AG04450 (cell line): ENCODE results near the gene BTG1. TPM values are rescaled to one million over a fixed set of nuclear protein-coding genes. Genes with fewer than 3 reads are reported as not detected.

Source experiments
- CTCF ChIA-PET: fragments of 300-600, 350-600 bp; formaldehyde crosslinking; extraction: SDS; loops from one replicate; lab custom pipeline; 2022; ENCODE audit warnings: antibody characterized with exemption, inconsistent platforms; lab: Charles Lee
- POLR2A ChIA-PET: fragments of 350-600 bp; formaldehyde crosslinking; extraction: SDS; loops from one replicate; lab custom pipeline; 2021; ENCODE audit warnings: antibody characterized with exemption, inconsistent platforms; lab: Yijun Ruan, JAX
- DNase-seq: peaks from one replicate; pipeline ENCODE4 v3.0.0-alpha.2; 2011; ENCODE audit warnings: low read depth, low spot score
- H3K27ac ChIP-seq: one replicate; pipeline ENCODE4 v1.5.1; 2012; ENCODE audit warnings: low read depth, low read length, control low read depth
- H3K27me3 ChIP-seq: one replicate; pipeline ENCODE4 v1.6.0; 2012; ENCODE audit warnings: low read length; ENCODE audit not compliant: control insufficient read depth, insufficient read depth
- H3K4me3 ChIP-seq: 2 replicates; pipeline ENCODE4 v1.5.1; 2011; ENCODE audit warnings: mild to moderate bottlenecking, low read depth, low read length, control low read depth
- H3K9me3 ChIP-seq: 2 replicates; pipeline ENCODE4 v1.5.1; 2012; ENCODE audit warnings: low read length; ENCODE audit not compliant: control insufficient read depth, insufficient read depth
- polyA plus RNA-seq: library from polyadenylated mRNA; depleted of rRNA; stranded (reverse); fragments of >200 nt; gene quantifications from 2 replicates; pipeline ENCODE4 v1.2.3, GENCODE V29; 2011
- TF ChIP-seq, protein P1 (sequence below): IDR thresholded peaks from 2 replicates; pipeline ENCODE4 v1.5.1; 2011; ENCODE audit warnings: low read depth, low read length, control low read depth, inconsistent platforms

The BTG1 gene
- polyA plus RNA-seq, 1 experiment, result 89.7 TPM

DNA sequence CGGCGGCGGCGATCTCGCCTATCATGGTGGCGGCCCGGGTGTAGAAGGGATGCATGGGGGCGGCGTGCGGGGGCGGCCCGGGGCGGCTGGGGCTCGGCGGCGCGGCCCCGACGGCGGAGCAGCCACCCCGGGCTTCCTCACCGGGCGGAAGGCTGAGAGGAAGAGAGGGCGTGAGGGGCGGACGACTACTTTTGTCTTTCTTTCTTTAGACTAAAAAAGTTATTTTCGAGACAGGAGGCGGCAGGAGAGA is 240 bp downstream of the BTG1 start:
- TF ChIP-seq, protein P1, sequence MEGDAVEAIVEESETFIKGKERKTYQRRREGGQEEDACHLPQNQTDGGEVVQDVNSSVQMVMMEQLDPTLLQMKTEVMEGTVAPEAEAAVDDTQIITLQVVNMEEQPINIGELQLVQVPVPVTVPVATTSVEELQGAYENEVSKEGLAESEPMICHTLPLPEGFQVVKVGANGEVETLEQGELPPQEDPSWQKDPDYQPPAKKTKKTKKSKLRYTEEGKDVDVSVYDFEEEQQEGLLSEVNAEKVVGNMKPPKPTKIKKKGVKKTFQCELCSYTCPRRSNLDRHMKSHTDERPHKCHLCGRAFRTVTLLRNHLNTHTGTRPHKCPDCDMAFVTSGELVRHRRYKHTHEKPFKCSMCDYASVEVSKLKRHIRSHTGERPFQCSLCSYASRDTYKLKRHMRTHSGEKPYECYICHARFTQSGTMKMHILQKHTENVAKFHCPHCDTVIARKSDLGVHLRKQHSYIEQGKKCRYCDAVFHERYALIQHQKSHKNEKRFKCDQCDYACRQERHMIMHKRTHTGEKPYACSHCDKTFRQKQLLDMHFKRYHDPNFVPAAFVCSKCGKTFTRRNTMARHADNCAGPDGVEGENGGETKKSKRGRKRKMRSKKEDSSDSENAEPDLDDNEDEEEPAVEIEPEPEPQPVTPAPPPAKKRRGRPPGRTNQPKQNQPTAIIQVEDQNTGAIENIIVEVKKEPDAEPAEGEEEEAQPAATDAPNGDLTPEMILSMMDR, result no peak
- no peak for DNase-seq
- ChIA-PET POLR2A (interaction anchor here (0.6 to 3.4 kb wide), 66 partner anchors 8 to 766 kb away, joined by 3 to 55 read pairs (median 4); no protein-coding TSS in a partner anchor), CTCF (interaction anchor here (0.6 to 5.5 kb wide), 12 partner anchors 9 to 764 kb away, joined by 3 to 57 read pairs (median 4); no protein-coding TSS in a partner anchor)
- Histone ChIP-seq H3K4me3 (peak overlapping the region; percentile 98), H3K27ac (peak overlapping the region; percentile 95), H3K9me3 (no peaks in the 10 kb centered on the region; the same call in 1 of the 2 replicates), H3K27me3 (no peaks in the 10 kb centered on the region)

DNA sequence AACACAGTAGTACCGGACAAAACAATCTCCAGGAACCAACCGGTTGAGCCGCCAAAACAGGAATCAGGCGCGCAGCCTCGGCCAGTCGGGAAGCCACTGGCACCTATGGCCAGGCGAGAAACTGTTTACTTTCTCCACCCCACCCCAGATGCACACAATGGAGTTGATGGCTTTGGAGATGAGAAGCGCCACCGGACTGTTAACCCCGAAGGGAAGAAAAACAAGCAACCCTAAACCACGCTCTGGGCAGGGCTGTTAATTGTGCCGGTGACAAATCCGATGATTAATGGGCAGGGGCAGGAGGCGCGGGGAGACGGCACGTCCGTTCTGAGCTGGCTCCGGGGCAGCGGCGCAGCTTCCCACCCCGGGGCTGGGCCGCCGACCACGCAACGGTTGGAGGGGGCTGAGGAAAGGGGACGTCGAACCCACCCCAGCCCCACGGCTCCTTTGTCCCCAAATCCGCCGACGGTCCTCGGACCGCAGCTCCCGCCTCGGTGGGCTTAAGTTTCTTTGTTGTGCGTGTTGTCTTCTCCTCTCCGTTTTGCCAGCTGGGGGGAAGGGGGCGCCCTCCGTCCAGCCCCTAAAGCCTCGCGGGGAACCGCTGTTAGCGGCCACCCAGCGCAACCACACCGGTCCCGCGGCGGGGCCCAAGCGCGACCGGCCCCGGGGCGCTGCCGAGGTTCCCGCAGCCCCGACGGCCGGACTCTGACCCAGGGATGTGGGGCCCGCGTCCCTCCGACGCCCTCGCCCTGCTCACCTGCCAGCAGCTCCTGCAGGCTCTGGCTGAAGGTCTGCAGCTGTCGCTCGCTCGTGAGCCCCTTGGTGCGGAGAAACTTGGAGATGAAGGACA is 790 bp downstream of the BTG1 start:
- ChIA-PET POLR2A (interaction anchor here (0.8 to 3.4 kb wide), 50 partner anchors 8 to 763 kb away, joined by 3 to 55 read pairs (median 5); no protein-coding TSS in a partner anchor), CTCF (interaction anchor here (0.6 to 5.5 kb wide), 18 partner anchors 8 to 763 kb away, joined by 3 to 57 read pairs (median 4); no protein-coding TSS in a partner anchor)
- no peak for DNase-seq
- no peaks in the 10 kb centered on the region for H3K27me3 ChIP-seq
- peak overlapping the region; percentile 95 for H3K27ac ChIP-seq
- peak overlapping the region; percentile 98 for H3K4me3 ChIP-seq
- H3K9me3 ChIP-seq, result no peaks in the 10 kb centered on the region; the same call in 1 of the 2 replicates
- TF ChIP-seq, protein P1, result no peak

DNA sequence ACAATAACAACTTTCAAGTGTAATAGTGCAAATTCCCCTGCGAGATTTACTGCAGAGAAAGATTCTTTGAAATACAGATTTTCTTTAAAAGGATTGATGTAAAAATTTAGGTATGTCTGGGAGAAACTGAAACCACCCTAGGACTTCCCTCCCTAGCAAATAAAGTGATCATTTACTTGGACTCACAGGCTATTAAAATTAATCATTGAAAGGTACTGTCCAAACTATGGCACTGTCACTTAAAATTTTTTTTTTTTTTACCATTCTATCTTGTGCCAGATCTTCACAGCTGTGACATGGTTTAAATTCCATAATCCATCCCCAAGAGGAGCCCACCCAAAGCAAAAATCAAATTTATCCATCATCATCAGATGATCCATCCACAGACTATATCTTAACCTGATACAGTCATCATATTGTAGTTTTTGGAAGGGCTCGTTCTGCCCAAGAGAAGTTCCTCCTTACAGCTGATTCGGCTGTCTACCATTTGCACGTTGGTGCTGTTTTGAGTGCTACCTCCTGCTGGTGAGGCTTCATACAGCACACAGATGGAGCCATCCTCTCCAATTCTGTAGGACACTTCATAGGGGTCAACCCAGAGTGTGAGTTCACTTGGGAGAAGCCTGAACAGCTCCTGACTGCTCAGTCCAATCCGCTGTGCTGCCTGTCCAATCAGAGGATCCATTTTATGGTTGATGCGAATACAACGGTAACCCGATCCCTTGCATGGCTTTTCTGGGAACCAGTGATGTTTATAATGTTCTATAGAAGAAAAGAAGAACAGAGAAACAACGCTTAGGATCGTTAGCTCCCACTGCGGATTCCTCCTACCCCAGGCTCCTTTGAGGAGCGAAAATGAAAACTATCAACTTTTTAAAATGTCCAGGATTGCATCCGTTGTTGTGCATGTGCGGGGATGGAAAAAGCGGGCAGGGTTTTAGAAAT is 1.7 kb downstream of the BTG1 start:
- no peaks in the 10 kb centered on the region; the same call in 1 of the 2 replicates for H3K9me3 ChIP-seq
- CTCF ChIA-PET, result interaction anchor here (0.6 to 5.5 kb wide), 15 partner anchors 12 to 762 kb away, joined by 3 to 57 read pairs (median 4); no protein-coding TSS in a partner anchor
- H3K27me3 ChIP-seq, result no peaks in the 10 kb centered on the region
- H3K4me3 ChIP-seq, result peak overlapping the region; percentile 98
- H3K27ac ChIP-seq, result peak overlapping the region; percentile 95
- peak; percentile 96 for DNase-seq
- TF ChIP-seq, protein P1, result peak; percentile 90
- POLR2A ChIA-PET, result interaction anchor here (0.5 to 3.4 kb wide), 18 partner anchors 7 to 1313 kb away, joined by 3 to 55 read pairs (median 6); no protein-coding TSS in a partner anchor

DNA sequence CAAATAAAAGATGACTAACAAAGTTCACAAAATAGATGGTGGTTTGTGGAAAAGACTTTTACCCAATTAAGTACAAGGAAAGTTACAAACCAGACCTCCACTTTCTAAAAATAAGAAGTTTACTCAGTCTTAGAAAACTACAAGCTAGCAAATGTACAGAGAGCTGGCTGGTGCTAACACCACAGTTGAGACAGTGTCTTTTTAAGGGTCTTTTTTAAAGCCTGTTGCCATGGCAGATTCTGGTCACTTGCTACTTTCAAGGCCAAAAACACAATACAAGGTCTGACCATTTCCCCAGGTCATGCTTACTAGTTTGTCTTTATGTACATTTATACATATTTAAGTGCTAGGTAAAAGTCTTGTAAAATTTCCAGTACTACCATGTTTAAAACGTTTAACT is 2.4 kb downstream of the BTG1 start:
- no peak for DNase-seq
- ChIA-PET POLR2A (interaction anchor here (0.6 to 3.4 kb wide), 4 partner anchors 12 to 762 kb away, joined by 4 to 51 read pairs (median 14); no protein-coding TSS in a partner anchor), CTCF (interaction anchor here (0.8 to 5.5 kb wide), 9 partner anchors 11 to 761 kb away, joined by 3 to 57 read pairs (median 4); no protein-coding TSS in a partner anchor)
- Histone ChIP-seq H3K4me3 (peak overlapping the region; percentile 98), H3K9me3 (no peaks in the 10 kb centered on the region; the same call in 1 of the 2 replicates), H3K27me3 (no peaks in the 10 kb centered on the region), H3K27ac (no peak overlapping the region)
- TF ChIP-seq, protein P1, result no peak
